Measurements from ENCODE around the gene THSD7A.
A peak's percentile ranks its signal among the peaks of the same experiment; 100 is the strongest.

Gene THSD7A

DNA sequence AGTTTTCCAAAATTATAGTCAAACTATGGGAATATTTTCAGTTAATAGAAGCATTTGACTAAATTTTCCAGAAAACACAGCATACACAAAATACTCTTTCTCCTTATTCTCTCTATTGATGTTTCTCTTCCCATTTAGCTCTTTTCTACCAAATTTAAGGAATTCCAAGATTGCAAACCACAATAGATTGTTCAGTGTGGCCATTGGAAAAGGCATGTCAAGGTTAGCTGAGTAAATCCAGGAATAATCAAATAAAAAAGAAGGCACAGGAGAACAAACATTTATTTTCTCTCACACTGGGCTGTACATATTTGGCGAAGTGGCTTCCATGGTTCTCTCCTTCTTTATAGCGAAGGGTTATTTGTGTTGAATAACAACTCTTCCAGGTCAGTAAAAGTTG, 117.3 kb downstream of the THSD7A start:
- no peak overlapping the region for H3K4me3 Mint-ChIP-seq
- DNase-seq (ENCODE audit: low spot score in 2 of 2) (no peak), ATAC-seq (ENCODE audit: low read depth) (no peak)
- H3K27me3 Mint-ChIP-seq, result no peaks in the 10 kb centered on the region
- no peak overlapping the region for H3K27ac Mint-ChIP-seq
- no peaks in the 10 kb centered on the region for H3K4me1 Mint-ChIP-seq
- peaks cover 1% of the 10 kb centered on the region for H3K9me3 Mint-ChIP-seq
- H3K36me3 Mint-ChIP-seq, result no peaks in the 10 kb centered on the region

DNA sequence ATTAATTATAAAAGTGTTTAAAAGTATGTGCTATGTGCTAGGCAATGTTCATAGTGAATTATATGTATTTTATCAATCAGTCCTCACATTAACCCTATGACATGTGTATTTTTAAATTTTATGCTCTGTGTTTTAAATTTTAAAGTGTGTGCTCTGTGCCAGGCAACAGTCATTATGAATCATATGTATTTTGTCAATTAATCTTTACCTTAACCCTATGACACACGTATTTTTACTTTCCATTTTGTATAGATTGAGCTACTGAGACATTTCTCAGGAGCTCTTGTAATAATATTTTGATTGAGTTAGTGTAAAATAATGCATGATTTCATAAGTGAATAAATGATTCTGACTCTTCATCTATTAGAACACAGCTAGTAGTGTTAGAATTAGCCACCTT, 117.8 kb downstream of the THSD7A start:
- Mint-ChIP-seq H3K36me3 (no peaks in the 10 kb centered on the region), H3K27ac (no peak overlapping the region), H3K9me3 (peaks cover 1% of the 10 kb centered on the region), H3K4me1 (no peaks in the 10 kb centered on the region), H3K27me3 (no peaks in the 10 kb centered on the region), H3K4me3 (no peak overlapping the region)
- no peak for DNase-seq (ENCODE audit: low spot score in 2 of 2)
- no peak for ATAC-seq (ENCODE audit: low read depth)

DNA sequence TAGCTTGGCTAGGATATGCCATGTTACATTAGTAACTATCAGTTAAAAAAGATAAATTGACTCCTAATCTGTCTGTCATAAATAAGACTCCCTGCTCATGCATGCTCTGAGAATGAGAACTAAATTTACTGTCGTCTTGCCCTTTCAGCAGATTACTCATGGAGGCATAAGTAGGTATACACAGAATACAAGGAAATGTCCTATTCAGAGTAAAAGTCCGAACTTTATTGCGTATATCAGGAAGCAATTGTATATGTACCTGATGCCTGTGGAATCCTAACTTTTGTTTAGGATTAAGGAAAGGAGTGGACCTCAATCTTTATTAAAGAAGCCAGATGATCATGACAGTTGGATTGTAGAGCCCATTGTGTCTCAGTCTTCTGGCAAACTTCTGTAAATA, 118.6 kb downstream of the THSD7A start:
- no peak overlapping the region for H3K27ac Mint-ChIP-seq
- no peaks in the 10 kb centered on the region for H3K4me1 Mint-ChIP-seq
- H3K36me3 Mint-ChIP-seq, result no peaks in the 10 kb centered on the region
- DNase-seq (ENCODE audit: low spot score in 2 of 2) (no peak), ATAC-seq (ENCODE audit: low read depth) (no peak)
- no peak overlapping the region for H3K4me3 Mint-ChIP-seq
- peaks cover 1% of the 10 kb centered on the region for H3K9me3 Mint-ChIP-seq
- no peaks in the 10 kb centered on the region for H3K27me3 Mint-ChIP-seq

DNA sequence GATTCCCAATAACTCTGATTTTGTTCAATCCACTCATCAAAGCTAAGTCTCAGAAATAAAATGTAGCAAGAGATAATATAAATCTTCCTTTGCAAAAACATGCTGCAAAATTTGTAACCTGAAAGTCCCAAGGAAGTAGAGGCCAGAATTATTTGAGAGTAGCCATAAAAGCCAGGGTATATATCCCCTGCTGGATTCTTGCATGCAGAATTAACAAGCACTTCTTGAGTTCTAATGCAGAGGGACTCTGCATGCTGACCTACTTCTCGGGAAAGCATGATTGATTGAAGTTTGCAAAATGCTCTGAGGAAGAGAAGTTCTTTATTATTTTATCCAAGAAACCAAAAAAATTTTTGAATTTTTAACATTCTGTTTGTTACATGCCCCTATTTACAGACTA, 121.6 kb downstream of the THSD7A start:
- Mint-ChIP-seq H3K27me3 (no peaks in the 10 kb centered on the region), H3K4me3 (no peak overlapping the region), H3K36me3 (no peaks in the 10 kb centered on the region), H3K27ac (no peak overlapping the region), H3K4me1 (no peaks in the 10 kb centered on the region), H3K9me3 (no peaks in the 10 kb centered on the region)
- no peak for DNase-seq (ENCODE audit: low spot score in 2 of 2)
- ATAC-seq (ENCODE audit: low read depth), result no peak

DNA sequence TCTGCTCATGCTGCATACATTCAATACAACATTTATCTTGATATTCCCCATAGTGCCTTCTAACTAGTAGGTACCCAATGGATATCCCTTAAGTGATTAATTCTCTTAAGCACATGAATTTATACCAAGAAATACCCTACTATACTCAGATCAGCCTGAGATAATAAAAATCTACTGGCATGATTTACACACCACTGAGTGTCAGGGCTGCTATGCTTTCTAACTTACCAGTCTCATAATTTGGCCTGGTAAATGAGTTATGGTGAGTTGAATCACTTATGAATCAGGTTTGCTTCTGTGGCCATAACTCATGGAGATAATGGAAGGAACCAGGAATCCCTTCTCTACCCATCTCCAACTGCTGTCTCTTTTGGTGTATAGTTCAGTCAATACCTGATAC, 122.8 kb downstream of the THSD7A start:
- Mint-ChIP-seq H3K36me3 (no peaks in the 10 kb centered on the region), H3K4me3 (no peak overlapping the region), H3K27ac (no peak overlapping the region), H3K9me3 (no peaks in the 10 kb centered on the region), H3K4me1 (no peaks in the 10 kb centered on the region), H3K27me3 (no peaks in the 10 kb centered on the region)
- ATAC-seq (ENCODE audit: low read depth) (no peak), DNase-seq (ENCODE audit: low spot score in 2 of 2) (no peak)

DNA sequence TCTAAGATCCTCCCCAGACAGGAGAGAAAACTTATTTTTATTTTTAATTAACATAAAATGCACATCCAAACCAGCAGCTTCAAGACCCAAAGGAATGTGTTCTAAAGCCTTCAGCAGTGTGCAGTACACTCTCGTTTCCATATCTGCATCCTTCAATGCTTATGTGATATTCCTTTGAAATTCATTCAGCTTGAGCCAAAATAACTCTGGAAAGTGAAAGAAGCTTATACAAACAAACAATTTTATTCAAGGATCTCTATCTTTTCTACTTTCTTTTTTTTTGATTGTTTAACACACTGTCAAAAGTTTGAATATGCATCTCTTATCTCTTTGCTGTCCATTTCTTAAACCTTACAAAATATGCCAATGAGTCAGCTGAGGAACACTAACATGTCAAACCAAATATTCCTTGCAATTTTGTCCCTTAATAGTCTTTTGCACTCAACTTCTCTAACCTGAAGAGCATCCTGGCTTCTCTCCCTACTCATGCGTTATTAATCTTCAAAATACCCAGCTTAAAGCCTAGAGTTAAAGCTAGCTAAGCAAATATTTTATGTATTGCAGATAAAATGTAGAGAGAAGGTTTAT, 124.3 kb downstream of the THSD7A start:
- Mint-ChIP-seq H3K27ac (no peak overlapping the region), H3K4me3 (no peak overlapping the region), H3K27me3 (no peaks in the 10 kb centered on the region), H3K4me1 (no peaks in the 10 kb centered on the region), H3K9me3 (no peaks in the 10 kb centered on the region), H3K36me3 (no peaks in the 10 kb centered on the region)
- ATAC-seq (ENCODE audit: low read depth), result no peak
- DNase-seq (ENCODE audit: low spot score in 2 of 2), result no peak

DNA sequence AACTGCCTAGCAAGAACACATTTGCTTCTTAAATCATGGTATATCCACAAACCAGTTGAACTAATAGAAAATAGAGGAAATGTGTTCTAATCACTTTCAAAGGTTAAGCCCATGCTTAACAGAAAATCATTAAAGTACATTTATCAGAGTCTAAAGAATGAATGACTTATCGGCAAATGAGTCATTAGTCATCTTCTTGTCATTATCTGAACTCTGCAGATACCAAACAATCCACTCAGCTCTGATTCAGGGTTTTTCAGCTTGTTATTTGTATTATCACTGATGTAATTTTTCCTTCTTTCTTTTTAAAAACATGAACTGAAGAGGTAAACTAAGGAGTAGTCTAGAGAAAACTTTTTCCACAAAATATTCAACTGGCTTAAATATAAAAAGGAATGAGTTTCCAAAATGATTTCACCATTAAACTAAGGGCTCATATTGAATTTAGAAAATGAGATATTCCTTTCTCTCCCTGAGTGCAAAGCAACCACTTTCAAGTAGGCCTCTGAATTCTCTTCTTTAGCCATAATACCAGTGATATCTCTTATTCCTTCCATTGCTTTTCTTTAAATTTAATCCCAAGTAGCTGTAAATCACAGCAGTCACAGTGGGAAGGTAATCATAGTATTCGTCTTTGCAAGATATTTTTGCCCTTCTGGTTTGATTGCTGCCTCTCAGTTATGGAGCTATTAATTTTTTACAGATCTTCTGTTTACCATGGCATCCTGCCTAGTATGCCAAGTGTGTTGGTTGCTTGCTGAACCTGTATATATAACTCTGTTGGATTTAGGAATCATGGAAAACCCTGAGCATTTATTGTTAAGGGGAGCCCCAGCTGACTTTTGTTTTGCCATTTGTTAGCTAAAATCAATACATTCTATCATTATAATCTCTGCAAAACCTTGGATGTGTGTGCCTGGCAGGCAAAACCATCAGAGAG, 125.1 kb downstream of the THSD7A start:
- H3K4me1 Mint-ChIP-seq, result no peaks in the 10 kb centered on the region
- DNase-seq (ENCODE audit: low spot score in 2 of 2) (no peak), ATAC-seq (ENCODE audit: low read depth) (no peak)
- no peak overlapping the region for H3K27ac Mint-ChIP-seq
- no peak overlapping the region for H3K4me3 Mint-ChIP-seq
- H3K9me3 Mint-ChIP-seq, result no peaks in the 10 kb centered on the region
- H3K36me3 Mint-ChIP-seq, result no peaks in the 10 kb centered on the region
- no peaks in the 10 kb centered on the region for H3K27me3 Mint-ChIP-seq

DNA sequence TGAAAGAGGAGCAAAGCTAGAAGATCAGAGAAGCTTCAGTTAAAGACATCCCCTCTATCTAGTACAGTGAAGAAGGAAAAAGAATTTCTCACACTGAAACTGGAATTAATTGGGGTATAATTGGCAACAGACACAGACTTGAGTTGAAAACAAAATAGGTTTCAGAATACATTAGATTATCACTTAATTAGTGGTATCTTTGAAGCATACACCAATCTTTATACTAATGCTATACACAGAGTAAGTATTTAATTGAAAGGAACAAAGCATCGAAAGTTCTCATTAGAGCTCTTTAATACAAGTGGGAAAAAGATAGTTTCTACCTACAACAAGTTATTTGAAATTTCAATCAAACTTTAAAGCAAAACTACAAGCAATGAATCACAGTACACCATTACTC, 128.2 kb downstream of the THSD7A start:
- DNase-seq (ENCODE audit: low spot score in 2 of 2) (no peak), ATAC-seq (ENCODE audit: low read depth) (no peak)
- Mint-ChIP-seq H3K36me3 (no peaks in the 10 kb centered on the region), H3K27ac (no peak overlapping the region), H3K4me1 (no peaks in the 10 kb centered on the region), H3K9me3 (no peaks in the 10 kb centered on the region), H3K4me3 (no peak overlapping the region), H3K27me3 (peaks cover 2% of the 10 kb centered on the region)

DNA sequence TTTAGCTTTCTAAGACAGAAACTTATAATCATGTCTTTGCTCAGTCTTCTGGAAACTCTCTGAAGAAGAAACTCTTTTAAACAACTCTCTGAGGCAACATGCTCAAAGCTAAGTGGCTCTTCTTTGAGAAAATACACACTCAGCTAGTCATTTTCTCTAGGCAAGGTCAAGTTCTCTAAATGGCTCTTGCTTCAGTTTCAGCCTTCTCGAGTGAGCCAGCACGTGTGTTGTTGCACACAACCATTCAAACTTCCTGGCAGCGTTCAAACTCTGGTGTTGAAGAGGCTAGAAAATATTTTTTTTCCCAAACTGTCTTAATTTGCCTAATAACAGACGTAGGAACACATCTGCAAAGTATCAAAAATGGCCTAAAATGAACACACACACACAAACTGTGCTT, 129.1 kb downstream of the THSD7A start:
- H3K4me1 Mint-ChIP-seq, result no peaks in the 10 kb centered on the region
- no peaks in the 10 kb centered on the region for H3K36me3 Mint-ChIP-seq
- H3K9me3 Mint-ChIP-seq, result no peaks in the 10 kb centered on the region
- peaks cover 2% of the 10 kb centered on the region for H3K27me3 Mint-ChIP-seq
- H3K27ac Mint-ChIP-seq, result no peak overlapping the region
- no peak for ATAC-seq (ENCODE audit: low read depth)
- H3K4me3 Mint-ChIP-seq, result no peak overlapping the region
- DNase-seq (ENCODE audit: low spot score in 2 of 2), result no peak

DNA sequence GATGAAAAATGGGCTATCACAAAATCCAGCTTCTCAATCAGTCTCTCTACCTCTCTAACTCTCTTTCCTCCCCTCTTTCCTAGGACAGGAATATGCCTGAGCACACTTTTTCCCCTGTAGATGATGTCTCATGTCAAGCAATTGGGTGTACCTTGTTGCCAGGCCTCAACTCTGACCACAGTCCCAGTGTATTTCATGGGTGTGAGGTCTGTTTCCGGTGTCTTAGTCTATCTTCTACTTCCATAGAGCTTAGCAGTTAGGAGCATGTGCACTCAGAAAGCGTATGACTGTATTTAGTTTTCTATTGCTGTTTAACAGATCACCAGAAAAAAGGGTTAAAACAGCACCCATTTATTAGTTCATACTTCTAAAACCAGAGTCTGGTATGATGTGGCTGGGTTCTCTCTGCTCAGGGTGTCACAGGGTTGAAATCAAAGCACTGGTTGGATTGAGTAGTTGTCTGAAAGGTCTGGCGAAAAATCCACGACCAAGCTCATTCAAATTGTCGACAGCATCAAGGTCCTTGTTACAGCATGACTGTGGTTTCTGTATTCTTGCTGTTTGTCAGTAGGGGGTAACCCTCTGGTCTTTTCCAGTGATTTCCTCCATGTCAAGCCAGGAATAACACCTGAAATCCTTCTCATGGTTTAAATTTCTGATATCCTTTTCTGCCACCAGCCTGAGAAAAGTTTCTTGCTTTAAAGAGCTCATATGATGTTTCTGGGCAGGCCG, 130.0 kb downstream of the THSD7A start:
- DNase-seq (ENCODE audit: low spot score in 2 of 2) (no peak), ATAC-seq (ENCODE audit: low read depth) (no peak)
- Mint-ChIP-seq H3K4me1 (no peaks in the 10 kb centered on the region), H3K36me3 (no peaks in the 10 kb centered on the region), H3K27me3 (peaks cover 2% of the 10 kb centered on the region), H3K4me3 (no peak overlapping the region), H3K9me3 (no peaks in the 10 kb centered on the region), H3K27ac (no peak overlapping the region)

DNA sequence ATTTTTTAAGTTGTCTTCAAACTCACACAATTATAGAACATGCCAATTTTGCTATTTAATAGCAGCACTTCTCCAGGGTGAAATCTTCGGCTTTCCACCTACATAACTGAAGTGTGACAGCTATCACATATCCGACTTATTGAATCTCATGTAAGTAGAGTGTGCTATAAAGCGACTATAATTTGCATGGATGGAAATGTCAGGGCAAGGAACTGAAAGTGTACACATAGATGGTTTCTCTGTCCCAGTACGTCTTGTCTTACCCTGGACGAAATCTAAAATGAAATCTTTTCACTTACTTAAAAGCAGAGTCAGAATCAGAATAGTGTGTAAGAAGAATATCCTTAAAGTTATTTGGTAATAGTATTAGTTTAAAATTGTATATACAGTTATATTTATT, 132.3 kb downstream of the THSD7A start:
- Mint-ChIP-seq H3K4me3 (no peak overlapping the region), H3K27ac (no peak overlapping the region), H3K4me1 (no peaks in the 10 kb centered on the region), H3K36me3 (no peaks in the 10 kb centered on the region), H3K9me3 (no peaks in the 10 kb centered on the region), H3K27me3 (peaks cover 2% of the 10 kb centered on the region)
- DNase-seq (ENCODE audit: low spot score in 2 of 2) (no peak), ATAC-seq (ENCODE audit: low read depth) (no peak)

DNA sequence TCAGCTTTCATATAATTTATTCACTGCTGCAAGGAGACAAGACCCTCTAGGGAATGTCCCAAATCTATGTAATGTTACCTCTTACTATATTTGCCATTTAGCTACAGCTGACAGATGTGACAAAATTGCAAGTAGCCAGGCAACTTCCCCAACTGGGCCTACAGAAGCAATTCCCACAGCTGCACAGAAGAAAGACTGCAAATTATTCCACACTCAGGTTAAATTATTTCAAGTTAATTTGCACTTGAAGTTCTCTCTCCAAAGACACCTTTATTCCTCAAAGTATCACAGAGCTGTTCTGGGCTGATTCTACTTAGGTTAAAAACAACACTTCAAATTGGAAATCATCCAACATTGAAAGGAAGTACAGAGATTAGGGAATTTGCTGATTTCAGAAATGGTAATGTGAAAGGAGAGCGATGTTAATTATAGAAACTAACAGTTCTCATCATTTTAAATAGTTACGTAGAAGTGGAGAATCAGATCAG, 133.6 kb downstream of the THSD7A start:
- H3K4me3 Mint-ChIP-seq, result no peak overlapping the region
- no peaks in the 10 kb centered on the region for H3K4me1 Mint-ChIP-seq
- no peaks in the 10 kb centered on the region for H3K36me3 Mint-ChIP-seq
- ATAC-seq (ENCODE audit: low read depth) (no peak), DNase-seq (ENCODE audit: low spot score in 2 of 2) (no peak)
- no peaks in the 10 kb centered on the region for H3K9me3 Mint-ChIP-seq
- no peak overlapping the region for H3K27ac Mint-ChIP-seq
- peaks cover 2% of the 10 kb centered on the region for H3K27me3 Mint-ChIP-seq

DNA sequence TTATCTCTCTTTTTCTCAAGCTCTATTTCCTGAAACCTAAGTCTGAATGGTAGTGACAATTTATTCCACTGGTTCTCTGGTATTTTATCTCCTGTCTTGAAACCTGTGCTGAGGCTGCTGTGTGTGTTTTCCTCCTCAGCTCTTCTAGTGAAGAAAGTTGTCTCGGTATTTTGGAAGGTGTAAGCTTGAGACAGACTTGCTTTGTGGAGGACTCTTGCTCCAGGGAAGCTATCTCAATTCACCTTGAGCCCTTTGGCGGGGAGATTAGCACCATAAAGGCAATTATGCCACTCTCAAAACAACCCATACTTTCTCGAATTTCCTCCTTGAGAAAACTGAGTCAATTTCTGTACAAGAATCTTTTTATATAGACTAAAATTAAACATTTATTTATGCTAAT, 141.6 kb downstream of the THSD7A start:
- H3K4me1 Mint-ChIP-seq, result peaks cover 2% of the 10 kb centered on the region
- no peaks in the 10 kb centered on the region for H3K36me3 Mint-ChIP-seq
- no peaks in the 10 kb centered on the region for H3K27me3 Mint-ChIP-seq
- ATAC-seq (ENCODE audit: low read depth) (no peak), DNase-seq (ENCODE audit: low spot score in 2 of 2) (no peak)
- no peak overlapping the region for H3K27ac Mint-ChIP-seq
- H3K9me3 Mint-ChIP-seq, result peaks cover 3% of the 10 kb centered on the region
- no peak overlapping the region for H3K4me3 Mint-ChIP-seq

DNA sequence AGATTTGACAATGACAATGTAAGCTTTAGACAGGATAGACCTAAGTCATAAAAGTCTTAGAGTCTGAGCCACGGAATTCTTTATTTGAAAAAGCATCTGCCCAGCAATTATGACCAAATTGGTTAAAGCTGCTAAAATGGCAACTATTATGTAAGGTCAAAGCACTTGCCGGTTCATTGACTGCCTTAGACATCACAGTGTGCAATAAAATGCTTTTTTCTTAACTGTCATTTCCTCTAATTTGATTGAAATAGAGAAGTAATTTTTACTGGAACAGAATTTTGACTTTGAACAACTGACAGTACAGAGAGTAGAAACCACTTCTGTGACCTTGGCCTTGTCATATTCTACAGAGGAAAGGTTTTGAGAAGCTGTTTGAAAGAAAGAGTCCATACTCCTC, 142.9 kb downstream of the THSD7A start:
- DNase-seq (ENCODE audit: low spot score in 2 of 2) (no peak), ATAC-seq (ENCODE audit: low read depth) (peak; percentile 24)
- no peak overlapping the region for H3K27ac Mint-ChIP-seq
- peaks cover 4% of the 10 kb centered on the region for H3K9me3 Mint-ChIP-seq
- H3K4me1 Mint-ChIP-seq, result peaks cover 2% of the 10 kb centered on the region
- H3K4me3 Mint-ChIP-seq, result no peak overlapping the region
- no peaks in the 10 kb centered on the region for H3K27me3 Mint-ChIP-seq
- H3K36me3 Mint-ChIP-seq, result no peaks in the 10 kb centered on the region
